Measurements from ENCODE around the gene ATF6.

DNA sequence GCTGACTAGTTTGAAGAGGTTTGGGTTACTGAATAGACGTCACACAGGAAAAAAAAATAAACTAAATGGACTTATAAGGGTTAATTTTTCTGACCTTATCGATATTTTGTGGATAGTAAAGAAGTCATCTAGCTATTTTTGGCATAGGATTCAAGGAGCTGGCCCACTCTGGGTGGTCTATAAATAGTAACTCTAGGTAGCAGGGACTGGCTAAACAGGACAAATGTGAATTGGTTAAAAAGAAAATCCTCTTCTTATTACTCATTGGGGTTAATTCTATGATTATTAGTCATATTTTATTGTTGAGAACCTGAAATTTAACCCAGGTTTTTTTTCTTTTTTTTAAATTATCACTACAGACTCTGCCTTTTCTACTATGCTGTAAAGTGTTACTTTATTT lies 61.7 kb downstream of the ATF6 start:
- TF ChIP-seq, protein P1, sequence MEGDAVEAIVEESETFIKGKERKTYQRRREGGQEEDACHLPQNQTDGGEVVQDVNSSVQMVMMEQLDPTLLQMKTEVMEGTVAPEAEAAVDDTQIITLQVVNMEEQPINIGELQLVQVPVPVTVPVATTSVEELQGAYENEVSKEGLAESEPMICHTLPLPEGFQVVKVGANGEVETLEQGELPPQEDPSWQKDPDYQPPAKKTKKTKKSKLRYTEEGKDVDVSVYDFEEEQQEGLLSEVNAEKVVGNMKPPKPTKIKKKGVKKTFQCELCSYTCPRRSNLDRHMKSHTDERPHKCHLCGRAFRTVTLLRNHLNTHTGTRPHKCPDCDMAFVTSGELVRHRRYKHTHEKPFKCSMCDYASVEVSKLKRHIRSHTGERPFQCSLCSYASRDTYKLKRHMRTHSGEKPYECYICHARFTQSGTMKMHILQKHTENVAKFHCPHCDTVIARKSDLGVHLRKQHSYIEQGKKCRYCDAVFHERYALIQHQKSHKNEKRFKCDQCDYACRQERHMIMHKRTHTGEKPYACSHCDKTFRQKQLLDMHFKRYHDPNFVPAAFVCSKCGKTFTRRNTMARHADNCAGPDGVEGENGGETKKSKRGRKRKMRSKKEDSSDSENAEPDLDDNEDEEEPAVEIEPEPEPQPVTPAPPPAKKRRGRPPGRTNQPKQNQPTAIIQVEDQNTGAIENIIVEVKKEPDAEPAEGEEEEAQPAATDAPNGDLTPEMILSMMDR (IDR thresholded peaks at IDR 0.05): no peak
- TF ChIP-seq POLR2A (IDR thresholded peaks at IDR 0.05) (no peak), POLR2AphosphoS5 (IDR thresholded peaks at IDR 0.05) (no peak)

Measured in breast epithelium (tissue), 3 donors.